ENCODE data around the gene POLDIP3.

Gene POLDIP3

DNA sequence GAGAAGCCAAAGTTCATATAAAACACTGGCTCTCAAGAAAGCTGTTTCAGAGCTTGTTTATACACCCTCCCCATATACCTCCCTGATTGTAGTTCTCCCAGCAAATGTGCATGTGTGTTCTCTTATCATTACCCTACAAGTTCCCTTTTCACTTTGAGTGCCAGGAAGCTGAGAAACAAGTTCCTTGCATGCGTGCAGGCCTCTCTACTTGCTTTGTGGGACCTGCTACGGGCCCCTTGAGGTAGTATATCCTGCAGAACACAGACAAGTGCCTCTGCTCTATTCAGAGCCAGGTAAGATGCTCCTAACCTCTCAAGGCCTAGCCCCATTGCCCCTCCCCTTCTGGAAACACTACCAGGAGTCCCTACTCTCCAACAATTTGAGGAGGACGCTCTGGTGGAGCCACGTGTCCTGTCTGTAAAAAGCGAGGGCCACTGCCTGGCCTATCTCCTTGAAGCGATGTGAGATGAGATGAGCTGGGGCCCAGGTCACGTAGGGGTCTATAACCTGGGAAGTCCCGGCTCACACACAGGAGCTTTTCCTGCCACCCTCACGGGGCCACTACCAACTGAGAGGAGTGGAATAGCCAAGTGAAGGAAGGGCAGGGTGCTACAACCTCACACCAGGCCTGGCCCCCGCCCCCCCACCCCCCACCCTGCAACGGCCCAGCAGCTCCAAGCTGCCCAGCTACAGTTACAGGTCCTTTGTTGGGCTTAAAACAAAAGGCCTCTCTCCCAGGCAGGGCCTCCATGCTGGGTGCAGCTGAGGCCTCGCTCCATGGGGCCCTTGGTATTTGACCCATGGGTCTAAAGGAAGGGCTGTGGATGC is 28.3 kb upstream of the POLDIP3 start:
- DNase-seq, result no peak

- no peak for DNase-seq
Observed at GRCh38 chr22:42641801-42642413, 27.2 kb upstream of the POLDIP3 start.

DNA sequence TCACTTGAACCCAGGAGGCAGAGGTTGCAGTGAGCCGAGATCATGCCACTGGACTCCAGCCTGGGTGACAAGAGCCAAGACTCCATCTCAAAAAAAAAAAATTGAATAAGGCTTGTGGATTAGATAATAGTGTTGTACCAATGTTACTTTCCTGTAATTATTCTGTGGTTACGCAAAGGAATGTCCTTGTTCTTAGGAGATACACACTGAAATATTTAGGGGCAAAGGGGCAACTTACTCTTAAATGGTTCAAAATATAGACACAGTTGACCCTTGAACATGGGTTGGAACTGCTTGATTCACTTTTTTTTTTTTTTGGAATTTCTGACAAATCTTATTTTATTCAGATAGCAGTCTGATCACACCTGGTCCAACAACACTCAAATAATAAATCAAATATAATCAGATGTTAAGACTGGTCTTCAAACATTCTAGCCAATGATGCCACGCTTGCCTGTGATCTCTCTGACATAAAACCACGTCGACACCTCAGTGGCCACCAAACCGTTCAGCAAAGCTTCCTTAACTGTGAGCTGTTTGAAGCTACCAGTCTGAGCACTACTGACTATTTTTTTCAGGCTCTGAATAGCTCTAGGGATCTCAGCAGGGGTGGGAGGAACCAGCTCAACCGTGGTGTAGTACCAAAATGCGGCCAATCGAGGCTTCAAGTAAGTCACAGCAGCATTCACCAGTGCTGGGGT is 25.0 kb upstream of the POLDIP3 start:
- no peak for DNase-seq

DNA sequence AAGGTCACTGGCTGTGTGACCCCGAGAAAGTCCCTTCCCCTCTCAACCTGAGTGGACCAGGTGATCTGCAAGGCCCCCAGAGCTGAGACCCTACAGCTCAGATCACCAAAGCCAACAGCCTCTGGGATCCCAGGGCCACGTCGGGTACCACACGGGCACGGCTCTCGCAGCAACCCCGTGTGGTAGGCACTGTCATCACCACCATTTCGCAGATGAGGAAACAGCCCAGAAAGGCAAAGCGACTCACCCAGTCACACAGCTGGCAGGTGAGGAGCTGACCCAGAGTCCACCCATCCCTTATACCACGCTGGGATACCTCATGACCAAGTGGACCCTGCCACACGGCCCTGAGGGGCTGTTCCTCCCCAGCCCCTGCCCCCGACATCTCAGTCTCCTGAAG is 22.9 kb upstream of the POLDIP3 start:
- no peak for DNase-seq

DNA sequence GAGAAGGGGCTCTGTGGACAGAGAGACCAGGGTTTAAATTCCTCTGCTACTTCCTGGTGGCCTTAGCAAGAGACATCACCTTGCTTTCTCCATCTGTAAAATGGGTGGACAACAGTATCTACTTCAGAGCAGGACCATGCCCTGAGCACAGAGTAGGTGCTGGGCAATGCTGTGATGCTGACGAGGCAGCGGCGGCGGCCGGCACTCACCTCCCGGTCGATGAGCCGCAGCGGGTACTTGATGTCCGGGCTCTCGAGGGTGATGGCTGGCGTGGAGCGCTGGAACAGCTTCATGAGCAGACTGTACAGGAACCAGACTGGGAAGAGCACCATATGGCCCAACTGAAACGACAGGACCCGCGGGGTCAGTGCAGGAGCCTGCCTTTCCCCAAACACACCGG is 21.8 kb upstream of the POLDIP3 start:
- DNase-seq, result no peak

DNA sequence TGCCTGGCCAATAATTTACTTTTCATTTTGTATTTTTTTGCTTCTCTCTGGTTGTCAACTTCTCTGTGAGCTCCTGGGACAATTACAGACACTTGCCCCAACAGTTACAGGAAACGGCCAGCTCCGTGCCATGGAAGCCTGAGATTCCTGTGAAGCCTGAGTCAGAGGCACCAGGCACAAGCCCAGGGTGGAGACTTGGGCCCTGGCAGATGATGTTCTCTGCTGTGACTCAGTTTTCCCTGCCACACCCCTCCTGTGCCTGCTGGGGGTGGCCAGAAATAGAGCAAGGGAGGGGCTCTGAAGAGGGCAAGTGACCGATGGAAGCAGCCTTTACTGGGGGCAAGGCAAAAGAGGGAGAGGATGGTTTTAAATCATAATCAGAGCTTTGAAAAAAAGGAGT is 20.8 kb upstream of the POLDIP3 start:
- peak; percentile 80 for DNase-seq

DNA sequence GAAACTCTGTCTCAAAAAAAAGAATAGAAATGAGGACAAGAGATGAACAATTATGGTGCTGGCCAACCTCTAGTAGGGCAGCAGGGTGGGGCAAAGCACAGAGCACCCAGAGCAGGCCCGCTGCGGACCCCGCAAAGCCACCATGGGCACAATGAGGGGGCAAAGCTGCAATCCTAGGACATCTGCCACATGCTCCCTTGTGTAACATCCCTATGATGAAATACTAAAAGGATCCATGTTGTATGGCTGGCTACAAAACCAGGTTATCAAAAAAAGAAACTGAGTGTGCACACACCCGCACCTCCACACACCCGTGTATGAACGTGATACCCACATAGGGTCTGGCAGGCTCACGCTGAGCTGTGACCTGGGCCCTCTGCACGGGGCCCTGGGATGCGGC is 18.3 kb upstream of the POLDIP3 start:
- no peak for DNase-seq

DNA sequence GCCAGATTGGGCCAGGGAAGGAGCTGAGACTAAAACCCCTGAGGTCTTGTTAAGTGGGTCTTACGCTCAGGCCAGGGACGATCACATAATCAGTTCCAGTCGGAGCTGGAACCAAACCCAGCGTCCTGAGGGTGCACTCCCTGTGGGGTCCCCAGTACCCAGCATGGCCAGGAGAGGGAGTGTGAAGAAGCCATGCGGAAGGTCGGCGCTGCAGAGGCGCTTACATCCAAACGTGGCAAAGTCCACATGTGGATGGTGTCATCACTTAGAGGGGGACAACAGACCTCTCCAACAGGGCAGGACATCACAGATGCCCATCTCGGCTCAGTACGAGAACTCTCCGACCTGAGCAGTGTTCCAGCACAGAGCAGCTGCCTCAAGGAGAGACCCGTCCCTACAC is 17.4 kb upstream of the POLDIP3 start:
- no peak for DNase-seq

GRCh38 chr22:42630901-42631602 is 16.4 kb upstream of the POLDIP3 start:
- no peak for DNase-seq

- no peak for DNase-seq
Observed at GRCh38 chr22:42630211-42630610, 15.5 kb upstream of the POLDIP3 start.

DNA sequence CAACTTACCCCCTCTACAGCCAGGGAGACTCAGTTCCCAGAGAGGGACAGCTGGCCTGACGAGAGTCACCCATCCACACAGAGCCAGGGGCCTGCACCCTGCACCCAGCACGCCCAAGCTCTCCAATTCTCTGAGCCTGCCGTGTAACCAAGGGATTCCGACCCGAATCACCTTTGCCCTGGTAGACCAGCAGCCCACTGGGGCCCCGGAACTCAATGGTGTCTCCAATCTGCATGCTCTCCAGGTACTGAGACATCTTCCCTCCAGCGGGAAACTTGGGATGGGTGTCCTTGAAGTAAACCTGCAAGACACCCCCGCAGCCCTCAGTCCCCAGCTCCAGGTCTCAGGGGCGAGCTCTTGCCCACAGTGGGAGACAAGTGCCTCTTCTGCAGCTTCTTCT is 13.3 kb upstream of the POLDIP3 start:
- no peak for DNase-seq

DNA sequence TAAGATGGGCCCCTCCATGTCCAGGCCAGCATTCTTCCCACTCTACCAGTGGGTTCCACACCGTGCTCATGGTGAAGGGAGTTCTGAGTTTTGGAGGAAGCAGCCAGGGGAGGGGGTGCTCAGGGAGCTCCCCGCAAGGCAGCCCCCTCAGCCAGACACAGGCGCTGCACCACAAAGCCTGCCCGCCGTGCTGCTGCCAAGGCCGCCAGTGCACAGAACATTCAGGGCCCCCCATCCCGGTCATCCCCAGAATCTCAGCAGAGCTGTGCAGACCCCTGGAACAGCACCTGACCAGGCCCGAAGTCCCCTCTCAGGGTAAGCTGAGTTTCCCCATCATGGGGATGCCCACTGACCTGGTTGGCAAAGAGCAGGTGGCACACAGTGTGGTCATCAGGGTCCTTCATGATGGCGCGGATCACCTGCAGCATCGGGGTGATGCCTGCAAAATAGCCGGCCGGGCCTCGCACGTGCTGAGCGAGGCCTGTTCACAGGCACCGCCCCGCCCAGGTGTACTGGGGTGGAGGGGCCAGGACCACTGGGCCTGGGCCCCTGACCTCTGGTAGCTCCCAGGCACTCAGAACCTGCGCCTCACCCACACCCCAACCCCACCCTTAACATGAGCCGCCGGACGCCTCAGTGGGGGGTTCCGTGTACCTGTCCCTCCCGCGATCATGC is 12.4 kb upstream of the POLDIP3 start:
- no peak for DNase-seq

DNA sequence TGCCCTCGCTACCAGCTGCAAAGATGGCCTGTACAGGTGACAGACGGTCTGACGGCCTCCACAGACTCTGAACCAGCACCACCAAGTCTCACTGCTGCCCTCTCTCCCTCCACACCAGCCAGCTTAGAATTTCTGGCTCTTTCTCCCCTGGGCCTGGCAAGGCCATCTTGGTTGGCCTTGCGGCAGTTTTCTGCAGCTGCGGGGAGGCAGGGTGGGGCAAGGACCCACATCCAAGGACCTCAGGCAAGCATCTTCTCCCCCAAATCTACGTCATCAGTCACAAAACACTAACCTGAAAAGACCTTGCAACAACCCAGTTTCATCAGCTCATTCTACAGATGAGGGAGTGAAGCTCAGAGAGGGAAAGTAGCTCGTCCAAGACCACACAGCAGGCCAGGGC is 11.7 kb upstream of the POLDIP3 start:
- no peak for DNase-seq

DNA sequence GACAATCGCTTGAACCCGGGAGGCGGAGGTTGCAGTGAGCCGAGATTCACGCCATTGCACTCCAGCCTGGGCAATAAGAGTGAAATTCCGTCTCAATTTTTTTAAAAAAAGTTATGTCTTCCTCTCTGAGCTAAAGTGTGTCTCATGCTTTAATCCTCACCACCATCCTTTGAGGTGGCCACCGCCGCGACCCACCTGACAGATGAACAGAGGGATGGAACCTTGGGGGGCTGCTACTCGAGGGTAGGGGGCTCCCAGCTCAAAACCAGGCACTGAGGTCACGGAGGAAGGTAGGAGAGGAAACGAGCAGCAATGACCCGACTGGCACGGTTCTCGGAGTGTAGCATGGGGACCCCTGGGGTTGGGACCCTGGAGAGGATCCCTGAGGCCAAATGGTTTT is 10.7 kb upstream of the POLDIP3 start:
- no peak for DNase-seq

- no peak for DNase-seq
Observed at GRCh38 chr22:42624551-42625106, 9.9 kb upstream of the POLDIP3 start.

- DNase-seq, result no peak
Observed at GRCh38 chr22:42623756-42624441, 9.2 kb upstream of the POLDIP3 start.

GRCh38 chr22:42623301-42623751 is 8.6 kb upstream of the POLDIP3 start:
- DNase-seq, result no peak

DNA sequence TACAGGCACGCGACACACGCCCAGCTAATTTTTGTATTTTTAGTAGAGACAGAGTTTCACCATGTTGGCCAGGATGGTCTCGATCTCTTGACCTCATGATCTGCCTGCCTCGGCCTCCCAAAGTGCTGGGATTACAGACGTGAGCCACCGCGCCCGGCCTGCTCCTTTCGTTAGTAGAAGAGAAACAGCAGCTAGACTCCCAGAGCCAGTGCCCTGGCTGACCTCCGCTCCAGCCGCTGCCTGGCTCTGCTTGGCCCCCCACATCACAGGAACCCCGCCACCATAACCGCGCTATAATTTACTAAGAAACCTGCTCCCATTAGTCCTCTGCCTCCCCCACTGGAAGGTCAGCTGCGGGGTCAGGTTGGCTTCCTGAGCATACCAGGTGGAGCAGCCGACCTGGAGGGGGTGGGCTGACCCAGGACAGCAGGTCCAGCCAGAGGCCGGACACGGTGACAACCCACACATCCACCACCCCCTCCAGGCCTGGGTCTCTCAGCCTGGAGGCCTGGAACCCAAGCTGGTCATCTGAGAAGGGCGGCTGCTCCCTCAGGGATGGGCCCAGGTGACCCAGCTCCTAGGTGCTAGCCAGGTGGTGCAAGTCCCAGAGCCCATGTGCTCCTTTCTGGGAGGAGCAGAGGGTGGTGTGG is 7.5 kb upstream of the POLDIP3 start:
- no peak for DNase-seq

DNA sequence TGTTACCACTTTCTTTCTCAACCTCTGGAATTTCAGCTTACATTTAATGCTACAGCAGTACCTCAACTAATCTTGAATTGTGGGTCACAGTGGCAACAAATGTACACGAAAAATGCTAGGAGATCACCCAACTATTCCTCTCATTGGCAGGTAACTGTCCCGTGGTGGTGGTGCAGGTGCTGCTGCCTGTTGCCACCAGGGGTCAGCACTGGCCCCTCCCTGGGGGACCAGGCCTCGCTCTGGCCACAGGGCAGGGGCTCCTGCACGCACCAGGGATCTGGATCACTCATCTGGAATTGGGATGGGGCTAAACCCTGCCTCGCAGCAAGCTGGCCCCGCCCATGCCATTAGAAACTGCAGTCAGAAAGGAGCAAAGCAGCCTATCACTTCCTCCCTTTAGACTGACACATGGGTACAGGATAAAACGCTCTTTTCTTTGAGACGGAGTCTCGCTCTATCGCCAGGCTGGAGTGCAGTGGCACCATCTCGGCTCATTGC is 6.9 kb upstream of the POLDIP3 start:
- peak; percentile 69 for DNase-seq

- DNase-seq, result no peak
Observed at GRCh38 chr22:42620084-42620483, 5.4 kb upstream of the POLDIP3 start.
